HepG2 (cell line): Measurements from ENCODE around the gene MGAT2. TPM values are rescaled to one million over a fixed set of nuclear protein-coding genes. Genes with fewer than 3 reads are reported as not detected.

Experiments used
- ADNP ChIP-seq: sonication (generic); formaldehyde crosslinking; IDR thresholded peaks from 2 replicates; pipeline ENCODE4 v1.4.0; 2020; ENCODE audit warnings: missing genetic modification reagents
- ARID5B ChIP-seq: IDR thresholded peaks from 2 replicates; pipeline ENCODE4 v1.4.0; 2020; ENCODE audit warnings: mild to moderate bottlenecking, missing genetic modification reagents
- BRF2 ChIP-seq: sonication (generic); formaldehyde crosslinking; IDR thresholded peaks from 2 replicates; pipeline ENCODE4 v1.8.1; 2022; ENCODE audit warnings: mild to moderate bottlenecking, missing genetic modification reagents
- CREBL2 ChIP-seq: sonication (generic); formaldehyde crosslinking; IDR thresholded peaks from 2 replicates; pipeline ENCODE4 v1.8.1; 2023; ENCODE audit warnings: missing genetic modification reagents, mild to moderate bottlenecking, borderline replicate concordance
- ETV6 ChIP-seq: sonication (generic); formaldehyde crosslinking; conservative IDR thresholded peaks from 2 replicates; pipeline ENCODE4 v1.4.0; 2020; ENCODE audit warnings: missing genetic modification reagents
- FOSL1 ChIP-seq: sonication (generic); formaldehyde crosslinking; IDR thresholded peaks from 2 replicates; pipeline ENCODE4 v1.9.0; 2021; ENCODE audit warnings: missing genetic modification reagents, borderline replicate concordance
- FOXP1 ChIP-seq, 2 experiments: fragments of 450-650 bp in 1 of 2; IDR thresholded peaks; 2 replicates each; pipeline ENCODE4 v1.6.1; 2017 to 2018; ENCODE audit warnings: antibody characterized with exemption in 1 of 2
- GABPB1 ChIP-seq: IDR thresholded peaks from 2 replicates; pipeline ENCODE4 v1.6.1; 2016; ENCODE audit warnings: mild to moderate bottlenecking, missing genetic modification reagents, moderate library complexity, missing compliant biosample characterization
- GATA4 ChIP-seq: sonication (generic); IDR thresholded peaks from 2 replicates; pipeline ENCODE4 v1.6.1; 2016; ENCODE audit warnings: antibody characterized with exemption, low read depth, borderline replicate concordance
- MTA3 ChIP-seq: sonication (generic); formaldehyde crosslinking; IDR thresholded peaks from 2 replicates; pipeline ENCODE4 v1.4.0; 2020; ENCODE audit warnings: missing genetic modification reagents
- NONO ChIP-seq, 2 experiments: fragments of 450-650 bp in 1 of 2; sonication (generic) in 1 of 2; formaldehyde crosslinking in 1 of 2; IDR thresholded peaks in 1 of 2; conservative IDR thresholded peaks in 1 of 2; 2 replicates each; pipeline versions ENCODE4 v1.6.1 to v1.8.0; 2017 to 2022; ENCODE audit warnings: mild to moderate bottlenecking in 1 of 2, missing genetic modification reagents in 1 of 2, moderate library complexity in 1 of 2
- PBX2 ChIP-seq: IDR thresholded peaks from 2 replicates; pipeline ENCODE4 v1.6.1; 2016; ENCODE audit warnings: control low read depth
- PHF20 ChIP-seq: sonication (generic); formaldehyde crosslinking; IDR thresholded peaks from 2 replicates; pipeline ENCODE4 v1.5.0; 2020; ENCODE audit warnings: mild to moderate bottlenecking, missing genetic modification reagents
- RBFOX2 ChIP-seq: fragments of 200-400 bp; formaldehyde crosslinking; IDR thresholded peaks from 2 replicates; pipeline ENCODE4 v1.6.1; 2017; ENCODE audit warnings: low read depth, mild to moderate bottlenecking, low read length
- TARDBP ChIP-seq: sonication (generic); formaldehyde crosslinking; IDR thresholded peaks from 2 replicates; pipeline ENCODE4 v1.8.0; 2022; ENCODE audit warnings: mild to moderate bottlenecking, missing genetic modification reagents
- TMF1 ChIP-seq: sonication (generic); formaldehyde crosslinking; IDR thresholded peaks from 2 replicates; pipeline ENCODE4 v1.8.1; 2022; ENCODE audit warnings: low read depth, missing genetic modification reagents
- ZNF12 ChIP-seq: sonication (generic); formaldehyde crosslinking; IDR thresholded peaks from 2 replicates; pipeline ENCODE4 v1.5.0; 2020; ENCODE audit warnings: missing genetic modification reagents
- ZNF274 ChIP-seq: sonication (generic); formaldehyde crosslinking; IDR thresholded peaks from 2 replicates; pipeline ENCODE4 v1.5.1; 2020; ENCODE audit warnings: mild to moderate bottlenecking, missing genetic modification reagents
- ZNF343 ChIP-seq: sonication (generic); formaldehyde crosslinking; IDR thresholded peaks from 2 replicates; pipeline ENCODE4 v1.4.0; 2020; ENCODE audit warnings: mild to moderate bottlenecking, missing genetic modification reagents
- ZNF367 ChIP-seq: sonication (generic); formaldehyde crosslinking; IDR thresholded peaks from 2 replicates; pipeline ENCODE4 v1.4.0; 2020; ENCODE audit warnings: missing genetic modification reagents, borderline replicate concordance
- ZNF562 ChIP-seq: sonication (generic); formaldehyde crosslinking; IDR thresholded peaks from 2 replicates; pipeline ENCODE4 v1.8.0; 2022; ENCODE audit warnings: missing genetic modification reagents, borderline replicate concordance
- ZNF766 ChIP-seq: sonication (generic); formaldehyde crosslinking; IDR thresholded peaks from 2 replicates; pipeline ENCODE4 v1.5.0; 2020; ENCODE audit warnings: missing genetic modification reagents, borderline replicate concordance
- ZNF777 ChIP-seq: sonication (generic); formaldehyde crosslinking; IDR thresholded peaks from 2 replicates; pipeline ENCODE4 v1.4.0; 2020; ENCODE audit warnings: missing genetic modification reagents
- polyA plus RNA-seq, 8 experiments: library from polyadenylated mRNA; depleted of rRNA in 3 of 8; stranded (reverse) in 7 of 8; unstranded in 1 of 8; fragments of >200 nt; fragmentation: Illumina TruSeq in 4 of 8; extraction: Trizol in 4 of 8; gene quantifications; 2 replicates each; pipeline versions ENCODE4 v1.2.1 to v1.2.3, GENCODE V29; 2011 to 2016; ENCODE audit warnings: low read depth in 4 of 8, missing spikeins in 1 of 8, mixed read lengths in 1 of 8; ENCODE audit not compliant: insufficient read depth in 1 of 8
- total RNA-seq, 5 experiments: library from RNA; depleted of rRNA; stranded (reverse); fragments of >200 nt; fragmentation: Illumina TruSeq; extraction: Trizol; gene quantifications; 2 replicates each; pipeline ENCODE4 v1.2.3, GENCODE V29; 2016; ENCODE audit warnings: low read depth in 1 of 5

Gene MGAT2
- total and polyA plus RNA-seq, 2 of the 13 experiments (the other 11 are each of a cell fraction or from before 2014, with no cell fraction given), result 12.9 to 51.9 TPM

- TF ChIP-seq PHF20 (CRISPR knock-in tag), result peak; percentile 71
- TF ChIP-seq ETV6 (CRISPR knock-in tag), result no peak; the same call in 1 of the 2 replicates
- peak; percentile 94 for TF ChIP-seq GABPB1 (CRISPR knock-in tag)
- TF ChIP-seq CREBL2 (CRISPR knock-in tag), result peak; percentile 66; the same call in 1 of the 2 replicates
- TF ChIP-seq BRF2, result peak; percentile 92; the same call in 1 of the 2 replicates
- no peak for TF ChIP-seq MTA3 (CRISPR knock-in tag)
- peak; percentile 74 for TF ChIP-seq GATA4
- no peak for TF ChIP-seq ZNF274 (CRISPR knock-in tag)
- 0 out of 2 replicates have a peak, but pooled peaks have one; percentile 5 for TF ChIP-seq FOSL1 (CRISPR knock-in tag)
- peak; percentile 92 for TF ChIP-seq RBFOX2
- peak; percentile 49; the same call in 1 of the 2 replicates for TF ChIP-seq TARDBP (CRISPR knock-in tag)
- no peak for TF ChIP-seq ZNF12 (CRISPR knock-in tag)
- TF ChIP-seq NONO (IDR thresholded peaks at IDR 0.05), result no peak
- no peak; the same call in none of the 2 replicates for TF ChIP-seq NONO (CRISPR knock-in tag; conservative IDR thresholded peaks at IDR 0.05)
- TF ChIP-seq ZNF367 (CRISPR knock-in tag), result peak; percentile 15; the same call in 1 of the 2 replicates
- peak; percentile 81; the same call in 1 of the 2 replicates for TF ChIP-seq TMF1 (CRISPR knock-in tag)
- TF ChIP-seq ZNF343 (CRISPR knock-in tag), result no peak
- peak; percentile 94 for TF ChIP-seq ZNF777 (CRISPR knock-in tag)
- no peak for TF ChIP-seq ZNF766
- TF ChIP-seq PBX2 (CRISPR knock-in tag), result peak; percentile 97
- TF ChIP-seq ARID5B (CRISPR knock-in tag), result peak; percentile 50
- no peak for TF ChIP-seq FOXP1 (IDR thresholded peaks at IDR 0.05)
- TF ChIP-seq FOXP1 (CRISPR knock-in tag; IDR thresholded peaks at IDR 0.05), result no peak
- TF ChIP-seq ADNP (CRISPR knock-in tag), result no peak
- TF ChIP-seq ZNF562 (CRISPR knock-in tag), result no peak
Observed at GRCh38 chr14:49620182-49621113, at the start of gene MGAT2, which contains the start of gene RPL36AL (continued).
